Stimulated activated CD8-positive, alpha-beta memory T cell treated with anti-CD3 and anti-CD28 coated beads, Interleukin-12 subunit alpha, Interleukin-12 subunit beta, amount 100 ng/mL, for 24 hours (primary cell): Measurements from ENCODE around the gene RPAP3.

Experiments used
- DNase-seq: peaks from one replicate; pipeline ENCODE4 v3.0.0-alpha.2; 2020; ENCODE audit errors: extremely low read depth

Gene RPAP3

DNA sequence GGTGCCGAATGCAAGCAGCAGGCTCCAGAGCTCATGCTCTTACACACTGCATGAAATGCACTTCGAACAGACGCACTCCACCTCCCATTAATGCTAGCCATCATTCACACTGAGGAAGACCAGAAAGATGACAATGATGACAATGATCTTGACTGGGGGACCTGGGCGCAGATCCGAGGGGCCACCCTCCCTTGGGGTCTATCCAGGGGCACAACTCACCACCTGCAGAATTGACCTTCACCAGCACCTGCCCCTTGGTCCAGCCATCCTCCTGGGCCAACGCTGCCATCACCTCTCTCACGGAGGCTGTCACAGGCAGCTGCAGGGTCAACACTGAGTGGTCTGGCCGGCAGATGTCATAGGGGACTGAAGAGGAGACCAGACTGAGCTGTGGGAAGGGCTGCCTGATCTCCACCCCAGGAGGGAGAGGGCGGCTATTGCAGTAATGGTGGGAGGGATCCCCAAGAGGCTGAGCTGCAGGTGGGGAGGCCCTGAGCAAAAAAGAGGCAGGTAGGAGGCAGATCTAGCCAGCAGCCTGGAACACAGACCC lies 37.6 kb upstream of the RPAP3 start:
- no peak for DNase-seq

GRCh38 chr12:47742253-47742825 lies 36.5 kb upstream of the RPAP3 start:
- DNase-seq, result no peak

DNA sequence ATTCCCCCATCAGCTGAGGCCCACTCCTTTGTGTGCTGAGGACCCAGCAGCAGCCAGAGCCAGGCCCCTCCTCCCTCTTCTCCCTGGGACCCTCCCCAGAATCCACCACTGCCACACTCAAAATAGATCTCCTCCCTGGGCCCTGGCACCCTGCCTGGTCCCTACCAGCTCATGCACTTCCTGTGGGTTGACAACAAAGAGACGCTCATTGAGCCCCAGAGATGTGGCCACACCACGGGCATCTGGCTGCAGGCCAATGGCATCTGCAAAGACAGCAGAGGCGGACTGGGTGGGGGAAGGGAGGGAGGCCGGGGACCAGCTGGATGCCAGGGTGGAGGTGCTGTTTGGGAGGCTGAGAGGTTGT lies 35.5 kb upstream of the RPAP3 start:
- DNase-seq, result no peak

GRCh38 chr12:47740606-47741339 lies 34.9 kb upstream of the RPAP3 start:
- DNase-seq, result no peak

DNA sequence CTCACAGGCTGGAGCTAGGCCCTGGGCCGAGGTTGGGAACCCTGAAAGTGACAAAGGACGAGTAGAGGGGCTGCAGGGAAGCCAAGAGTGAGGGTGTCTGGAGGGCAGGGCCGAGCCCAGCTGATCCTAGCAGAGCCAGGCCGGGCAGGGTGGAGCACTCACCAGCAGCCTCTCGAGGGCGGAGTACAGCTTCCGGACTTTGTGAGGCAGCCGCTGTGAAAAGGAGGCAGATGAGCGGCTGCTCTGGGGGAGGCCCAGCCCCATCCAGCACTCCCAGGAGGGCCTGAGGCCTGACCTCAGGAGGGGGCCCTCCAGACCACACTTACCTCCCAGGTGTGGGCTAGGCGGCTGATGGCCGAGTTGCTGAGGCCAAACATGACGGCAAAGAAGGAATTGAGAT lies 34.1 kb upstream of the RPAP3 start:
- no peak for DNase-seq

- no peak for DNase-seq
Measured at GRCh38 chr12:47739297-47739696, 33.5 kb upstream of the RPAP3 start.

DNA sequence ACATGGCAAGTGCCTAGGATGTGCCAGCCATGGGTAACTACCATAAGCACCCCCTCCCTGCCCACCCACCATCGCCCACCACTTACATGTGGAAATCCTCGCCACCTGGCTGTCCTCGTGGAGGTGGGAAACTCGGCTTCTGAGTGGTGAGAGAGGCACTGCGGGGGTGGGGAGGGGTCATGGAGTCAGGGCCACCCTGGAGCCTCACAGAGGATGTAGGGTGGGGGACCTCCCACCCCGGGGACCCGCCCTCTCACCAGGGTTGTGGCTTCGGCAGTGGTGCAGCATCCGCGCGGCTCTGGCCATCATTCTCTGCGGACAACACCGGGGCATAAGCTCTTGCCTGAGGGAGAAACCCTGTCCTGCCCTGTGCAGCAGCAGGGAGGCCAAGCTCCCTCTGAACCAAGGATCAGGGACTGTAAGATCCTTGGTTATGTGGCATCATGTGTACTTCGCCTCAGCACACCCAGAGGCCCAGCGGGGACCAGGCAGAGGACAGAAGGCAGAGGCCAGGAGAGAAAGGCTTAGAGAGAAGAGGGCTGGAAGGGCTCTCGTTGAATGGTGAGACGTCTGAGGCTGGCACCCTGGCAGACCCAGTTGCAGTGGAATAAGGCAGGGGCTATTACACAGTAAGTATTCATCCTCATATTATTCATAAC lies 32.2 kb upstream of the RPAP3 start:
- no peak for DNase-seq

- DNase-seq, result no peak
Measured at GRCh38 chr12:47736877-47737676, 31.2 kb upstream of the RPAP3 start.

DNA sequence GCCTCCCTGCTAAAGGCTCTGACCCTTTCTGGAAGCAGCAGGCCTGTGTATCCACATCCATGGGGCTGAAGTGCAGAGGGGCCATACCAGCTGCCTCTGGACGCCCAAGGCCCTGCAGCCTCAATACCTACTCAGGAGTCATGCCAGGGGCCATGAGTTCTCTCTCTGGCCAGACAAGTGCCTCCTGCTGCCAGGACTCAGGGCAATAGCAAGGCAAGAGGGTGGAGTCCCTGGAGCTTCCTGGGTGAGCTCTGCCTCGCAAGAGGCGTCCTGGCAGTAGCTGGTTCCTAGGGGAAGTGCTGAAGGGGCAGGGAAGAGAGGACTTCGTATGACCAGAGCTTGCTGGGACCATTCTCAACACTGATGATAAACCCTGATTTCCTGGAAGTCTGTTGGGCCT lies 30.4 kb upstream of the RPAP3 start:
- no peak for DNase-seq

DNA sequence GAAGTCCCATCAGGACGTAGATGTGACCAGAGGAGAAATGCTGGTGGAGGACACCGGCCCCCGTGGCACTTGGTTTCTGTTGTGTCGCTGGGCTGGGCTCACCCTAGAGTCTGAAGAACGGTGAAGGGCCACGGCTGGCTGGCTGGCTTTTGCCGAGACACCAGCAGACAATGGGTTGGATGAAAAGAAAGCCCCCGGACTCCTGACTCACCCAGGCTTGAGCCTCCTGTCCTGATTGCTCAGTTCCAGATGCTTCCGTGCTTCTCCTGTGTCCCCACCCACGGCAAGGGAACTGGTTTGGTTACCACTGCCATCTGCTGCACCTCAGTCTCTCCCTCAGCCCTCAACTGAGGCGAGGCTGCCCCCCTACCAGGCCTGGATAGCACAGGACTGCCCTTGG lies 29.8 kb upstream of the RPAP3 start:
- no peak for DNase-seq

DNA sequence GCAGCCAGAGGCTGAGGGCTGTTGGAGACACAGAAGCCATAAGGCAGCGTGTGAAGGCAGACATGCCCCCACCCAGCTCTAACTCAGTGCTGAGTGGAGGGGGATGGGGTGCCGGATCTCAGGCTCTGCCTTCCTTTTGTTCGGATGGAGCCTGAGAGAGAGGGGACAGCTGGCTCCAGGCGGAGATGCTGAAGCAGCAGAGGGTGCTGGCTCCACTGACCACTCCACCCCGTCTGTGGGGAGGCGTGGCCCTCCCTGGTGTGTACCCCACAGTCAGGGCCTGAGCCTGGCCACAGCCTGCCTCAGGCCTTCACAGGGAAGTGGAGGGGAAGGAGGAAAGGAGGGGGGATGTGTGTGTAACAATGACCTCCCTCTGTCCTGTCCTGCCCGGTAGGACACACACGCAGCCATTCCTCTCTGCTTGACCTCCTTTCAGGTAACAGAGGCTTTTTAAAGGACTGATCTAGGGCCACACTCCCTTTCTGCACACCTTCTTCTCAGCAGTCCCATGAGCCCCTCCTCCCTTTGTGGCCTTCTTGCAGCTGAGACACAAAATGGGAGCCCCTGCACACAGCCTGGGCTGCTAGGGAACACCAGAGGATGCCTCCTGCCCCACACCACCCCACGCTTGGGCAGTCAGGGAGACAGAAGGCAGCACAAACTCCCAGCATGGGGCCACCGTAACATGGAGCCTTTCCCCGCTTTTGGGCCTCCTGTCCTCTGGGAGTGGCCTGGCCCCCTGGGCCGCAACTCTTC lies 29.1 kb upstream of the RPAP3 start:
- DNase-seq, result no peak

GRCh38 chr12:47733142-47733541 lies 27.3 kb upstream of the RPAP3 start:
- no peak for DNase-seq

GRCh38 chr12:47732504-47732903 lies 26.7 kb upstream of the RPAP3 start:
- DNase-seq, result no peak

GRCh38 chr12:47731723-47732122 lies 25.9 kb upstream of the RPAP3 start:
- no peak for DNase-seq

DNA sequence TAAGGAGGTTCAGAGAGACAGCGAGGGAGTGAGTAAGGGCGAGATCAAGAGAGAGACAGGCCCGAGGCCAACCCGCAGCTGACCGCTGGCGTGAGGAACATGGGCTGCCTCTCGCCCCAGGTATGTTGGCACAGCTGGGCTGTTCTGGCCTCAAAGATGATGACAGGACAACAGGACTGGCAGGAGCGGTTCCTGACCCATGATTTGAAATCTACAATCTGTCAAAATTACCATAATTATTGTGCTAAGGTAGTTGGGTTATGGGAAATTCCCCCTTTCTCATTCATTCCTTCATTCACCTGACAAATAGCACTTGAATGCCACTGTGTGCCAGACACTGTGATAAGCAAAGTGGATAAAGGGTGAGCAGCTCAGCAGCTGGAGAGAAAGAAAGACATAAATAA lies 24.5 kb upstream of the RPAP3 start:
- no peak for DNase-seq

DNA sequence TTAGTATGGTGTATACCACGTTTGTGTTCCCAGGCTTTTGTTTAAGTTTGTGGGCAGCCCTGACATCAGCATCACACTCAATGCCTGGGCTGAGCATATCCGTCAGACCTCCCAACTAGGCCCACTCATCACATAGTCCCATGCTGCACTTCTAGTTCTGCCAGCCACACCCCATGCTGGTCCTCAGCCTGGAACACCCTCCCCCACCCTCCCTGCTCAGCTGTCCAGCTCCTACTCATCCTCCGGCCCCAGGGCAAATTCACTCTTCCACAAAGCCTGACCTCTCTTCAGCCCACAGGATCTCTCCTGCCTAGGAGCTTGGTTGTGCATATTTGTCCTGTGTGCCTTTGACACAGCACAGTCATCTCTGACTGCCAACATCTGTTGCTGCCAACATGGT lies 23.4 kb upstream of the RPAP3 start:
- DNase-seq, result no peak

DNA sequence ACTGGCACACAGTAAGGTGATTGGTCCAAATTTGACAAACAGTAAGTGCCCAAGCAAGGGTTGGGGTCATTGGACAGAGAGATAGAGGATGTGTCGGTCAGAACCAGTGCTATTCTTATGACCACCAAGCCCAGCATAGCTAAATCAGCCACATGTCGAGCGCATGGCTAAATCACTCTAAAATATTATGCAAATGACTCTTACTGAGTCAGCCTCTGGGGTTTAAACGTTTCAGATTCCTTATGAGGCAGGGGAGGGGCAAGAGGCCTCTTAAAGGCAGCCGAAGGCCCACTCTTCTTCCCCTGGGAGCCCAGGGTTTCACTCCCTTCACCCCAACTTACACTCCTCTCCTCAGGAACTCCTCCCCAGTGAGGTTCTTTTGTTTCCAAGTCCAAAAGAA lies 20.1 kb upstream of the RPAP3 start:
- DNase-seq, result no peak

DNA sequence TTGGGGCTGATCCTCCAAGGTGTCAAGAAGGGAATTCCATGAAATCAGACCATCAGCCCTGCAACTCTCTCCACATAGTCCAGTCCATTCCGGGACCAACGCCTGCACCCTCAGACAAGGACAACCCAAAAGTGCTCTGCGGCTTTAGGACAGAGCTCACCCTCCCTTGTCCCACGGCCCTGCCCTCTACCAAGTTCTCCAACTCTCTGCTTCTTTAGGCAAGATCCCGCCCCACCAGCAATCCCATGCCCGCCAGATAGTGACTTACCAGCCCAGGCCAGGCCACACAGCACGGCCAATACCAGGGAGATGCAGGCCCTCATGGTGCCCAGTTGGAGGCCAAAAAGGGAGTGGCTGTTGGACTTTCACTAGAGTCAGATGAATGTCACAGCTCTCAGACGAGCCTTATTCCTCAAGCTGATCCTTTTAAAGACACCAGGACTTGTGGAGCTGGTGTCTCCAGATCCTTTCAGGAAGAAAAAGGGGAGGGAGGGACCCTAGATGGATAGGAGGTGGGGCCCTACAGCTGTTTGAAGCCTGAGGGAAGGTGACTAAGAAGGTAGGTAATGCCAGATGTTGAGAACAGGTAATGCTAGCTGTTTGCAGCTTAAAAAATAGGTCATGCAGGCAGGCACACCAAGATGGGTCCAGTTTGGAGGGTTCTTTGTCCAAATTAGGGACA lies 19.4 kb upstream of the RPAP3 start, which contains the start of gene ENDOU:
Gene ENDOU (minus strand): TSS at position 400 of the 682 bp plus-strand sequence. CDS start 77 bp downstream, at position 323.
- DNase-seq, result no peak

DNA sequence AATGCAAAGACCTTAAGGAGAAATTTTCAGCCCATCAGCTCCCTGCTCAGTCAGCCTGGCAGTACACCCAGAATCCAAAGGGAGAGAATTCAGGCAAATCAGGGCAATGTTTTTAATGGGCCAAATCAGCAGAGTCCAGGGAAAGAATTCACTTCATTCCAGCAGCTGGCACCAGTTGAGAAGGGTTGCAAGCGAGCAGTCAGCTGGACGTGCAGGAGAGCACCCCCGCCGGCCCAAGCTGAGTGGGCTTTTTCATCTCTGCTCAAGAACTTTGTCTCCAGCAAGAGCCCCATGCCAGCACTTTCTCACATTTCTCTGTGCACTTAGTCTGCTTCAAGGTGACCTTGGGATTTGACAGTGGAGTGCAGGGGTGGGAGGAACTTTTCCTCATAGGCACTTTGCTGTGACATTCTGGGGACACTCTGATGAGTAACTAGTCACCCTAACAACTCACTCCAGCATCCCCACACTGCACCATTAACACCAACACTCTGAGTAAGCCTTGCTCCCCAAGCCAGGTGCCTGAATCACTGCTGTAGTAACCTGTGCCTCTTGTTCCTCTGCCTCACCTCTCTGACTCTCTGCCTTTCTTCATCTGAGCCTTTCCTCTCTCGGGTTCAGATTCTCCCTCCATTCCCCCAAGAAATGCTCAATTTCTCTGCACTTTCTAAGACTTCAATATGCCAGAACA lies 17.3 kb upstream of the RPAP3 start:
- no peak for DNase-seq

DNA sequence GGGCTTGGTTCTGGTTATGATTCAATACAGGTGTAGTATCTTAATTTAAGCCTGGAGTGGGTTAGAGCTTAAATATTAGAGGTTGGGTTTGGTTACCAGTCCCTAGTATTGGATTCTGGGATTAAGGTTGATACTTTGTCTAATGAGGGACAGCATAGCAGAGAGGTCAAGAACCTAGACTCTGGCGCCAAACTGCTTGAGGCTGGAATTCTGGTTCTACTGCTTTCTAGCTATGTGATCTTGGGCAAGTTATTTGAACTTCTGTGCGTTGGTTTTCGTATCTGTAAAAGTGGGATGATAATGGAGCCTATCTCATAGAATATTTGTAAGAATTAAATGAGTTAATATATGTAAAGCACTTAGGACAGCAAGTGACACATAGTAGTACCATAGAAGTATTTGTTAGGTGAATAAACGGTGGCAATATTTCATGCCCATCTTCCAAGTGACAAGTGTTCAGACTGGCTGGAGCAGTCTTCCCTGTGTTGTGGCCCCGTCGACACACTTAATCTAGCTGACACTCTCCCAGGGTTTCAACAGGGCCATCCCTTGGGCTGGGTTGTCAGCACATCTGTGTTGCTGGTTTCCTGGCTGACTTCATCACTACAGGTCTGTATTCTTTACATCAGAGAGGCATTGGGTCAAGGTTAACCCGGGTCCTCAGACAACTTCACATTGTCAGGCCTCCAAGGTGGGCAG lies 16.5 kb upstream of the RPAP3 start:
- no peak for DNase-seq
